Inflammatory macrophage (primary cell): ENCODE data around the gene TUBAL3.
"Not testable (repeated sequence)": the region's sequence is repeated elsewhere in the genome, so short reads cannot be mapped to it uniquely, and the experiment has no call there.

Experiments
- DNase-seq, 2 donors: peaks; one replicate each; pipeline ENCODE4 v3.0.0-alpha.2; 2020 to 2022

Gene TUBAL3

DNA sequence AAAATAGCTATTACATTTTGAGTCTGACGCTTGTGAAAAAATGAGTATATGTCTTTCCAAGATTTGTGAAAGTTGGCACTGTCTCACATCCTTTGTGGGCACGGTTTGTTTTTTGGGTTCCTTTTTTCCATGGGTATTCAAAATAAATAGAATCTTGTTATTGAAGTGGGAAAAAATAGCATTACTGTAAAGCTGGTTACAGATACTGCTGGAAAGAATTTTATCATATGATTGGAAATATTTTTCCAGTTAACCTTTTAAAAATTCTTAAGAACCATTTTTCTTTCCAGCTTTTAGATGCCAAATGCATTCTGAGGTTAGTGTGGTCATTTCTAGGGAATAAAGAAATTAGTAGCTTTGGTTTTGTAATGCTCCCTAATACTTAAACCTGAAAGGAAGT lies 19.1 kb upstream of the TUBAL3 start:
- no peak for DNase-seq

DNA sequence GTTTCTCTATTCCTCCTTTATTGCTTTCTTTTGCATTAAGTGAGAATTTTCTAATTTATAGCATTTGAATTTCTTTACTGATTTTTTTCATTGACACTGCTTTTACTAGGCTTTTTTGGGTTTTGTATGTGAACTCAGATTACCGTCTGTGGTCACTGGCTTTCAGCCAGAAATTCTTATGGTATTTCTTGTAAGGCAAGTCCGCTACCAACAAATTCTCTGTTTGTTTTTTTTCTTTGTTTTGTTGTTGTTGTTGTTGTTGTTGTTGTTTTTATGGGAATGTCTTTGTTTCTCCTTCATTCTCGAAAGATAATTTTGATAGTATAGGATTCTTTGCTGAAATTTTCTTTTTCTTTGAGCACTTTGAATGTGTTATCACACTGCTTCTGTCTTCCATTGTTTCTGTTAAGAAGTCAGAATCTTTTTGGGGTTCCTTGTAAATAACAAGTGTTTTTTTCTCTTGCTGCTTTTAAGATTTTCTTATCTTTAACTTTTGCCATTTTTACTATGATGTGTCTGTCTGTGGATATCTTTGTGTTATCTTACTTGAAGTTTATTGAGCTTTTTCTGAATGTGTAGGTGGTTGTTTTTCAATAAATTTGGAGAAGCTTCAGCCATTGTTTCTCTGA lies 15.0 kb upstream of the TUBAL3 start:
- no peak for DNase-seq

DNA sequence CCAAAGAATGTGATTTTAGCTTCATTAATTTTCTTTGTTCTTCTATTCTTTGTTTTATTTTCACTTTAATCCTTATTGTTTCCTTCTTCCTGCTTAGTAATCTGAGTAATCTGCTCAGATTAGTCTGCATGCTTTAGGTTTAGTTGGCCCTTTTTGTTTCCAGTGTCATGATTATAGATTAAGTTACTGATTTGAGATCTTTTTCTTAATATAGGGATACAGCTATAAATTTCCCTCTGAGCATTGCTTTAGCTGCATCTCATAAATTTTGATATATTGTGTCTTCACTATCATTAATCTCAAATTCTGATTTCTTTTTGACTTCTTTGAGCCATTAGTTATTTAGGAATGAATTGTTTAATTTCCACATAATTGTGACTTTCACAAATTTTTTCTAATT lies 14.0 kb upstream of the TUBAL3 start:
- no peak for DNase-seq

DNA sequence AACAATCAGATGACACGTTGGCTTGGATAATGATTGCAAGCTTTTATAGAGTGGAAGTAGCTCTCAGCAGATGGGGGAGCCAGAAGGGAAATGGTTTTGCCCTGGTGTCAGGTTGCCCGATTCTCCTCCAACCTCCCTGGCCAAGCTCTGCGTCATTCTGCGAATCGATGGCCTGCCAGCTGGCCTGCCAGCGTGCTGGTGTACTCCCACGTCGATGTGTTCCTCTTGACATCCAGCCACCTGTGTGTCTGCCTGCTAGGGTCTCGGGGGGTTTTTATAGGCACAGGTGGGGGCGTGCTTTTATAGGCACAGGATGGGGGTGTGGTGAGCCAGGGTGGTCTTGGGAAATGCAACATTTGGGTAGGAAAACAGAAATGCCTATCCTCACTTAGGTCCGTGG lies 12.4 kb upstream of the TUBAL3 start:
- no peak for DNase-seq

DNA sequence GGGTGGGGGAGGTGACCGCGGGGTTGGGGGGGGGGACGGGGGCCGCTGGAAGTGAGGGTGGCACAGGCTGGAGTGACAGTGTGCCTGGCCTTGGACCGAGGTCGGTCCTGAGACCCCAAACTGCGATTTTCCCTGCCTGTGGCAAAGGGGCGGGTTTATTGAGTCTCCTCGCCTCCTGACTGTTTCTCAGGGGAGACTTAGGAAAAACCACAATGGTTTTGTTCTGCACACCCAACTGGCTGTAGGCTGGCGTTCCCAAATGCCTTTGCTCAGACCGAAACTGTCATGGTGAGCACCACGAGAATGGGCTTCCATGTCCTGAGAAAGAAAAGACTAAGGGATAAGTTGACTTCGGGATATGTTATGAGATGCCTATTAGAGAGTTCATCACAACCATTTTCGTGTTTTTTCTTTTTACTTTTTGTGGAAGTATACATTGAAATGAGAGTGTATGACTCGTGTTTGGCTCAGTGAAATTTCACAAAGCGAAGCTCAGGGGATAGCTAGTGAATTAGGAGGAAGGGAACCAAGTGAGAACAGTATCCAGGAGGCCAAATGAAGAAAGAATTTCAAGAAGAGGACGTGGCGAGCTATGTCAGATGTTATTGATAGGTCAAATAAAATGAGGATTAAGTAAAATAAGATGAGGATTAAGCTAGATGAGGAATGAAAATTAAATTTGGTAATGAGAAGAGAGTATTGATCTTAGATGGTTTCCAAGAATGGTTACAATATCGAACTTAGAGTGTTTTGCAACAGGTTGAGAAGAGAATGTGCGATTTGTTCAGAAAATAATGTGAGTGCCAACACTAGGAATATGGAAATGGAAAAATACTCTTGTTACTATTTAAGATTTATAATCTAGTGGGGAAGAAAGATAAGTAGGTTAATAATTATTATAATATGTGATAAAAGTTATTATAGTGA lies 8.6 kb upstream of the TUBAL3 start:
- peak in 1 of 2 donors; percentile 21 for DNase-seq

DNA sequence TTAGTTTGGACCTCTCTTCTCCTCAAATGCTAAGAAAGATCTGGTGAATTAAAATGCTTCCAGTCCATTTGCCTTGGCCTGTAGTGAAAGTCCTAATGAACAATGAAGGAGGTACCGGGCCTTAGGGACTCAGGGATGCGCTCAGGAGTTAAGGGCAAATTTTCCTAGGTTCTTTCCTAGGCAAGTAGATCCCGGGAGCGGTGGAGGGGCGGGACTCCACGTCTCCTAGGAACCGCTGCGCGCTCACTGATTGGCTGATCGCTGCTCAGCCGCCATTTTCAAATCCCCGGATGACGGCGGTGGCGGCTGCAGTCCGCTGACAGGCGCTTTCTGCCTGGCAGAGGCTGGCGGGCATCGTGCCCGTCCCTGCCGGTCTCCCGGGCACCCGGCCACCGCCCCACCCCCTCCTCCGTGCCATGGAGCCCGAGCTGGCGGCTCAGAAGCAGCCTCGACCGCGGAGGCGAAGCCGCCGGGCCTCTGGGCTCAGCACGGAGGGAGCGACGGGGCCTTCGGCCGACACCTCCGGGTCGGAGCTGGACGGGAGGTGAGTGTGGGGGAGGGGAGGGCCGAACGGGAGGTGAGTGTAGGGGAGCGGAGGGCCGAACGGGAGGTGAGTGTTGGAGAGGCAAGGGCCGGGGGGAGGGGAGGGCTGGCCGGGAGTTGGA lies 7.8 kb upstream of the TUBAL3 start, which contains the start of gene NET1:
TSS of gene NET1 (plus strand) at position 281 of the 665 bp plus-strand sequence. CDS start at position 417, 136 bp downstream.
- peak; percentile 80 to 86 for DNase-seq

DNA sequence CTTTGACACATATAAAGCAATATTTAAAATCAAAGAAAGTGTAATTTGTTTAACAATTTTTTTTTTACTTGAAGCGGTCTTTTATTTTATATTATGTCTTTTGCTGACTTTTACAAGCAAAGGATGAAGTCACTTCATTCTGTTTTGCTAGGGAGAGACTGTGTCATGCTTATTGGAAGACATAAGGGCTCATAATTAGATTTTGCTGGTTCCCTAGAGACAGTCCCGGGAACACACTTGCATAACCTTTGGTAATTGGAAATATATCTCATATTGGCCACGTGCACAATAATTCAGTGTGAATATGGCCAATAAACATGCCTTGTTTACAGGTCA lies 7.3 kb upstream of the TUBAL3 start:
- no peak for DNase-seq

DNA sequence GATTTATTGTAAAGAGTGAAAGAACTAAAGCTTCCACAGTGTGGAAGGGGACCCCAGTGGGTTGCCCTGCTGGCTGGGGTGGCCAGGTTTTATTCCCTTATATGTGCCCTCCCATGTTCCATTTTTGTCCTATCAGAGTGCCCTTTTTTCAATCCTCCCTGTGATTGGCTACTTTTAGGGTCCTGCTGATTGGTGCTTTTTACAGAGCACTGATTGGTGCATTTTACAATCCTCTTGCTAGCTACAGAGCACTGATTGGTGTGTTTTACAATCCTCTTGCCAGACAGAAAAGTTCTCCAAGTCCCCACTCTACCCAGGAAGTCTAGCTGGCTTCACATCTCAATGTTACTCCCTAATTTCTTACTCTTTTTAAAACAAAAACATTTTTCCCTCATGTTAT lies 6.2 kb upstream of the TUBAL3 start:
- not testable (repeated sequence) for DNase-seq

DNA sequence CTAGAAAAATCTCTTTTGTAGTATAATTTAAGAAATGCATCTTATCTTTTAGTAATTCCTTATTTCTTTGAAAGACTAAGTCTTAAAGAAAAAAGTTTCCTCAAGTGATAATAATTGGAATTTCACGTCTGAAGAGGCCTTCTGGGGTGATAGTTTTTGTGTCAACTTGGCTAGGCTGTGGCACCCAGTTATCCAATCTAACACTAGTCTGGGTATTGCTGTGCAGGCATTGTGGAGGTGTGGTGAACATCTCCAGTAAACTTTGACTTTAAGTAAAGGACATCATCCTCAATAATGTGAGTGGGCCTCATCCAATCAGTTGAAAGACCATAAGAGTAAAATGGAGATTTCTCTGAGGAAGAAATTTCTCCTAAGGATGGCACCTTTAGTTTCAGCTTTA lies 2.3 kb upstream of the TUBAL3 start:
- no peak for DNase-seq

DNA sequence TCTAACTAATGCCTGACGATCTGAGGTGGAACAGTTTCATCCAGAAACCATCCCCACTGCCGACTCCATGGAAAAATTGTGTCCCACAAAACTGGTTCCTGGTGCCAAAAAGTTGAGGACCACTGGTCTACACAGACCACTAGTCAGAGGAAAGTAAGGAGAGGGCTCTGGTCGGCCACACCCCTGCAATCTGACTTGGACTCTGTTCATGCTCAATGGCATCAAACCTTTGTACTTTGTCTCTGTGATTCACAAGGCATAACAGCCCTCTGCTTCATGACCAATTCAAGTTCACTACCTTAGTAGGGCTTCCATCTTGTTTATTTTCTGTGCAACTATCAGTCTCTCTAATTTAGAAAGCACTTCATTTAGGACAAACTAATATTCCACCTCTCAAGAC lies 1.8 kb downstream of the TUBAL3 start:
- DNase-seq: no peak

DNA sequence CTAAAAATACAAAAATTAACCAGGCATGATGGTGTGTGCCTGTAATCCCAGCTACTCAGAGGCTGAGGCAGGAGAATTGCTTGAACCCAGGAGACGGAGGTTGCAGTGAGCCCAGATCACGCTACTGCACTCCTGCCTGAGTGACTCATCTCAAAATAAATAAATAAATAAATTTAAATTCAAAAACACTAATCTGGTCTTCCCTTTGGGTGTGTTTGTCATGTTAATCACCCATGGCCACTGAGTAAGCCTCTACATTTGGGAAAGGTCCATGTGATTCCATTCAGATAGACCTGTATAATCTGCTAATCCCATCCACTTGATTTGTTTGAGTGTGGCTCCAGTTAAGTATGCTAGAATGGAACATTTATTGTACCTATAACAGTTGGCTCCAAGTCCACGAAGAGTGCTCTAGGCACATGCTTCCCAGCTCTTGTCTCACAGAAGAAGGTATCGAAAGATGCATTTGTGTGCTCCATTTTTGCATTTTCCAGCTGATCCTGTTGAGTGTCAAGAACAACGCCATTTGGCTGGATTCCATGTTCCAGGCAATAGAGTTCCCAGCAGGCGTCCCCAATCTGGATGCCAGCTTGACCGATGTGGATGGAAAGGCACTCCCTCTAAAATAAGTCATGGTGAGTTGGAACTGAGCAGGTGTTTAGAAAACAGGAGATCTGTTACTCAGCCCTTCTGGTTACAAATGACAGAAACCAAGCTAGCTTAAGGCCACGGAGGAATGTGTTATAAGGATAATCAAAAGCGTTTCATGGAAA lies 4.0 kb downstream of the TUBAL3 start:
- no peak for DNase-seq

DNA sequence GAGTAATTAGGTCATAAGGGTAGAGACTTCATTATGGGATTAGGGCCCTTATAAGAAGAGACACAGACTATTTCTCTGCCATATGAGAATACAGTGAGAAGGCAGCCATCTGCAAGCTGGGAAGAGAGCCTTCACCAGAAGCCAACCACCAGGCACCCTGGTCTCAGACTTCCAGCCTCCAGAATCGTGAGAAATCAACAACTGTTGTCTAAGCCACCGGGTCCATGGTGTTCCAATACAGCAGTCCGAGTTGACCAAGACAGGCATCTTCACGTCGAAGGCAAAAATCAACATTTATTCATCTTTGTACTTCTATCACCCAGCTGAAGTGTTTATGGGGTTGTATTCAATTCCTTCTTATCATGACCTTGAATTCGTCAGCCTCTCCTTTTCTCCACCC lies 5.3 kb downstream of the TUBAL3 start:
- no peak for DNase-seq

DNA sequence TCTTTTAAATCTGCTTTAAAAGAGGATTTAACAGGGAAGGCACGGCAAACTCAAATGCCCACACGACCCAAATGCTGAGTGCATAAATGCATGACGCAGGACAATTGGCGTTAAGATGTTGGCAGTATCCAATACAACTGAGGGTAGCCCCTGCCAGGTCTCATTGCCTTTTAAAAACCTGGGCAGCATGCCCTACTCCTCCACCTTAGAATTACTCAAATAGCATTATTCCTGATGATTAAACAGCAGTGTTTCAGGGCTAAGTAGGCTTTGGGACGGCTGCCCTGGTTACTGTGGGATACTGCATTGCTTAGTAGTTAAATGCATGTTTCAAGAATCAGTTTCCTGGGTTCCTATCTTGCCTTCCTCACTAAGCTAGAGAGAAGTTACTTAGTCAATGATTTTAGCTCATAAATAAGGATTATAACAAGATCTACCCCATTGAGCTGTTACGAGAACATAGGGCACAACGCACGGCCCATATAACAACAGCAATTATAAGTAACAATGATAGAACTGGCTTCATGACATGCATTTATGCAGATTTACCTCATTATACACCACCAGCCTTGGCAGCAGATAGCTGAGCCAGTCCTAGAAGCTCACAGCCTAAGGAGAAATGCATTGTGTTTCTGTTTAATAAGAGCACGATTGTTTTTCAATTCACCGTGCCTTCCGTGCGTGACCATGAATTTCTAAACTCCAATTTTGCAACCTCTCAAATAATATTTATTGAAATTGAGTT lies 7.9 kb downstream of the TUBAL3 start:
- DNase-seq: no peak

DNA sequence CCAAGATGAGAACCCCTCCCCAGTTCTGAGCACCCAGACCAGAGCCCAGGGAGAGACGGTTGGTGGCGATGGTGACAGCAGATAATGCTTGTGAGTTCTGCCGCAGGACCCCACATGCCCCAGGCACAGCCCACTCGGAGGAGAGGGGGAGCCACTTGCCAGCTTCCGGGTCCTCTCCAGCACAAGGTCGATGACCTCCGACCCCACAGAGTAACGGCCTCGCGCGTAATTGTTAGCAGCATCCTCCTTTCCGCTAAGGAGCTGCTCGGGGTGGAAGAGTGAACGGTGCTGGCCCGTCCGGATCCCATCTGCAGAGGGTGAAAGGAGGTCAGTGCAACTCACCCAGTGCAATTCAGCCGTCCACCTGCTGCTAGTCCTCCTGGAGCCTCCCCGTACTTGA lies 9.5 kb downstream of the TUBAL3 start:
- DNase-seq: no peak

DNA sequence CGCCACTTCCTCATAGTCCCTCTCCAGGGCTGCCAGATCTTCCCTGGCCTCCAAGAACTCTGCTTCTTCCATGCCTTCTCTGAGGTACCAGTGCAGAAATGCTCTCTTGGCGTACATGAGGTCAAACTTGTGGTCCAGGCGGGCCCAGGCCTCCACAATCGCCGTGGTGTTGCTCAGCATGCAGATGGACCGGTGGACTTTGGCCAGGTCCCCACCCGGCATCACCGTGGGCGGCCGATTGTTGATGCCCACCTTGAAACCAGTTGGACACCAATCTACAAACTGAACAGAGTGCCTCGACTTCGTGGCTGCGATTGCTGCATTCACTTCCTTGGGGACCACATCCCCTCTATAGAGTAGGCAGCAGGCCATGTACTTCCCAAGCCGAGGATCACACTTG lies 11.1 kb downstream of the TUBAL3 start:
- no peak for DNase-seq

DNA sequence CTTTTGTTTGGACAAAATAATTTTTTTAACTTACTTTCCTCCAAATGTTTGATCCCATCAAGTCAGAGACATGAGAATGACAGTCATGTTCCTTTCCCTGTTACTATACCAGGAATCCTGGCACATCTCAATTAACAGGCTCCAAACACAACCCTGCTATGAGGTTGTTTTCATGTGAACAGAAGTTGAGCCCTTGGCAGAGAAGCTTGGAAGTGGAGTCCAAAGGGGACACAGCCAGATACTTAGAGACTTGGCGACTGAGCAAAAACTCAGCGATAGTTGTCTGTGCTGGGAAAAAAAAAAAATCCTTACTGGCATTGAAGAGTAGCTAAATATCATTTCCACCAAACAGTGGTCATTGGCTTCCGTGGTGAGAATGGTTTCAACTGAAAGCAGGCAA lies 12.8 kb downstream of the TUBAL3 start:
- DNase-seq: no peak

DNA sequence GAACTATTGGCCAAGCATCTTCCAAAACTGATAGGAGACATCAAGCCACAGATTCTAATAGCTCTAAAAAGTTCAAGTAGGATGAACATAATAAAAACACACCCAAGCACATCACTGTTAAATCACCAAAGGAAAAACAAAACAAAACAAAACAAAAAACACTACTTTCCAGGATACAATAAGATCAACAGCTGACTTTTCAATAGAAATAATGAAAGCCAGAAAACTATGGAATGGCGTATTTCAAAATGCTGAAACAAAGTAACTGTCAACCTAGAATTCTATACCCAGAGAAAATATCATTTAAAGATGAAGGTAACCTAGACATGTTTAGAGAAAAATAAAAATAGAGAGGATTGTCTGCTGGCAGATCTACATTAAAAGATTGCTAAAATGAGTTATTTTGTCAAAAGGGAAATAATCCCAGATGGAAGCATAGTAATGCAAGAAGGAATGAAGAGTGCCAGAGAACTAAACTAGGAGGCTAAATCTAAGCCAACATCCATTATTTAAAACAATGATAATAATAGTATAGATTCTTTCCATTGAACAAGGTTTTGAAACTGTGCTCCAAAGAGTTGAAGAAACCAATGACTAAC lies 13.9 kb downstream of the TUBAL3 start:
- DNase-seq: no peak

DNA sequence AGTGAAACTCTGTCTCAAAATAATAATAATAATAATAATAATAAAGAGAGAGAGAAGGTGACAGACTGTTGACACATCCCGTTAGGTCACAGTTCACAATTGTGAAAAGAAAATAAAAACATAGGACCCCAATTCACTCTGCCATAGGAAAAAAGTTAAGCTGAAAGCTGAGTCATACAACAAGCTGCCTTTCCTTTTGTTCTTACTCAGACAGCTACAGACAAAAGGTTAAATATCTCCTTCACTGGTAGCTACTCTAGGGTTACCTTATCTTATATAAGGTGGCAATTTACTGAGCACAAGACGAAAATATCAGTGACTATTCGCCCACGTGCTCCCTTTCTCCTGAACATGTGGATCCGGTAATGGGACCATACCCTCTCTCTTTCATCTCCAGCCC lies 17.5 kb downstream of the TUBAL3 start:
- no peak for DNase-seq

DNA sequence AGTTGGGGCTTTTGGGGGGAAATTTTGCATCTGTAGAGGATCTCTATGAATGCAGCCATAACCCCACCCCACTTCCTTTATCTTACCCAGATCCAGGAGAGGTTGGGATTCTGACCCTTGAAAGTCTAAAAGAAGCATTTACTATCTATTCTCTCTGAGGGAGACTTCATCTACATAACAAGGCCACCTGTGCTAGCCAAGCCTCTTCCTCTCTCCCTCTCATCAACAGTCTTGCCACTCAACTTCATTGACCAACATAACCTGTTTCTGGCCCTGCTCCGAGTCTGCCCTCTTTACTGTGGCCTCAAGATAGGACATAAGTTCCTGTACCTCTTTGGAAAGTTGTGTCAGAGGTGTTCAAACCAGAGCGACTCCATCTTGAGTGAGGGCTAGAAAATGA lies 19.4 kb downstream of the TUBAL3 start:
- no peak for DNase-seq

DNA sequence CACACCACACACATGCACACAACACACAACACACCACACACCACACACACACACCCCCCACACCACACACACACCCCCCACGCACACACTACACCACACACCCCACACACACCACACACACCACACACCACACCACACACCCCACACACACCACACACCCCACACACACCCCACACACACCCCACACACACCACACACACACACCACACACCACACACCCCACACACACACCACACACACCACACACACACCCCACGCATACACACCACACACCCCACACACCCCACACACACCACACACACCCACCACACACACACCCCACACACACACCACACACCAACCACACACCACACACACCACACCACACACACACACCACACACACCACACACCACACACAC lies 23.4 kb downstream of the TUBAL3 start:
- no peak for DNase-seq

DNA sequence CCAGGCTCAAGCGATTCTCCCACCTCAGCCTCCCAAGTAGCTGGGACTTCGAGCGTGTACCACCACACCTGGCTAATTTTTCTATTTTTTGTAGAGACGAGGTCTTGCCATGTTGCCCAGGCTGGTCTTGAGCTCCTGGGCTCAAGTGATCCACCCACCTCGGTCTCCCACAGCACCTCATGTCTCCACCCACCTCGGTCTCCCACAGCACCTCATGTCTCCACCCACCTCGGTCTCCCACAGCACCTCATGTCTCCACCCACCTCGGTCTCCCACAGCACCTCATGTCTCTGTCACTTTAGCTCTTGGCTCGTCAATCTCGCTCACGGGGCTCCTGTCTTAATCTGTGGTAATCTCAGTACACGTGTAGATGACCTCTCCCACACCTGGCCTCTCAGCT lies 24.2 kb downstream of the TUBAL3 start:
- DNase-seq: not testable (repeated sequence)

DNA sequence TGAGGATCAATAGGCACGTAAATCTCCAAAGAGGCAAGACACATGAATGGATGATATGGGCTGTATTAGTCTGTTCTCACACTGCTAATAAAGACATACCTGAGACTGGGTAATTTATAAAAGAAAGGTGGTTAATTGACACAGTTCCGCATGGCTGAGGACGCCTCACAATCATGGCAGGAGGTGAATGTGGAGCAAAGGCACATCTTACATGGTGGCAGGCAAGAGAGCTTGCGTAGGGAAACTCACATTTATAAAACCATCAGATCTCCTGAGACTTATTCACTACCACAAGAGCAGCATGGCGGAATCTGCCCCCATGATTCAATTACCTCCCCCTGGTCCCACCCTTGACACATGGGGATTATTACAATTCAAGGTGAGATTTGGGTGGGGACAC lies 25.4 kb downstream of the TUBAL3 start:
- DNase-seq: not testable (repeated sequence)
